Pancreas (tissue), 10 donors: Measurements from ENCODE around the gene RUNX3. TPM values are rescaled to one million over a fixed set of nuclear protein-coding genes. Genes with fewer than 3 reads are reported as not detected.
A peak's percentile ranks its signal among the peaks of the same experiment; 100 is the strongest.
"Not testable (repeated sequence)": the region's sequence is repeated elsewhere in the genome, so short reads cannot be mapped to it uniquely, and the experiment has no call there.

ENCODE experiments used
- ATAC-seq, 4 donors: fragments of 200-7000 bp; cut with Tn5 transposase; one replicate each; pipeline versions ENCODE4 v1.8.0 to v1.9.1; 2020; ENCODE audit warnings: mild to moderate bottlenecking in 4 of 4, moderate library complexity in 4 of 4
- DNase-seq, 6 donors: peaks; one replicate each; pipeline ENCODE4 v3.0.0-alpha.2; 2020
- FAIRE-seq: peaks from 2 replicates; lab custom pipeline; 2012; peaks lifted over from hg19 to GRCh38; lab: Jason Lieb, UNC
- H3K27ac ChIP-seq, 4 donors: fragments of 200-600 bp; sonication (generic); 1 replicate in 3 of 4; 2 replicates in 1 of 4; pipeline versions ENCODE4 v1.5.0 to v1.8.0; 2020
- H3K27me3 ChIP-seq, 4 donors: fragments of 200-600 bp; one replicate each; pipeline ENCODE4 v1.8.0; 2021
- H3K36me3 ChIP-seq, 3 donors: fragments of 200-600 bp; sonication (generic) in 1 of 3; one replicate each; pipeline versions ENCODE4 v1.5.0 to v1.8.0; 2020 to 2021
- H3K4me1 ChIP-seq, 3 donors: fragments of 200-600 bp; one replicate each; pipeline ENCODE4 v1.8.0; 2021
- H3K4me3 ChIP-seq, 4 donors: fragments of 200-600 bp; sonication (generic) in 2 of 4; one replicate each; pipeline versions ENCODE4 v1.5.0 to v1.8.0; 2020 to 2021
- H3K9me3 ChIP-seq, 4 donors: fragments of 200-600 bp; one replicate each; pipeline ENCODE4 v1.8.0; 2021
- WGBS, 2 donors: extraction: QIAGEN DNeasy Blood & Tissue Kit; methylation state at CpG; one replicate each; pipeline ENCODE4 v1.1.7; 2013; 5-methylcytosine and 5-hydroxymethylcytosine counted together
- intact Hi-C, 3 donors: fragments of 100-400 bp; cut with DNase I; formaldehyde crosslinking; loops; one replicate each; pipeline versions ENCODE4 v1.11.1 to v1.14.2; 2022
- polyA plus RNA-seq, 2 donors: library from polyadenylated mRNA; stranded (reverse); fragments of 200-250 nt; gene quantifications; one replicate each; pipeline ENCODE4 v1.2.3, GENCODE V29; 2013
- total RNA-seq, 6 donors: library from RNA; stranded (reverse); fragmentation: NEBNext Ultra II Directional in 4 of 6; extraction: Animal tissue kit (Norgen Biotek cat#: 25700) in 4 of 6; gene quantifications; one replicate each; pipeline versions ENCODE4 v1.2.1 to v1.2.4, GENCODE V29; 2021 to 2023
- TF ChIP-seq, protein P1 (sequence below), 4 donors: fragments of 200-600 bp; sonication (generic) in 3 of 4; IDR thresholded peaks; one replicate each; pipeline versions ENCODE4 v1.5.0 to v1.8.0; 2021; ENCODE audit warnings: antibody characterized with exemption in 4 of 4
- donor health status: healthy with polysubstance abuse.
- donor health status: DM: no; HTN: no; CAD: no; lungs with moderate emphysema.
- donor health status: DM: no; HTN: no; CAD: no.
- donor health status: control.
- donor health status: control.
- donor health status: Bipolar disorder and iron deficiency.
- donor health status: DM: yes; HTN: yes; CAD: no.
- donor health status: DM: no; HTN: no; CAD: no.
- donor health status: DM: no; HTN: no; CAD: no.
- donor health status: DM: yes; HTN: yes; CAD: no.

The RUNX3 gene
- total and polyA plus RNA-seq, 8 donors: 0.30 to 3.7 (median 0.77) TPM

DNA sequence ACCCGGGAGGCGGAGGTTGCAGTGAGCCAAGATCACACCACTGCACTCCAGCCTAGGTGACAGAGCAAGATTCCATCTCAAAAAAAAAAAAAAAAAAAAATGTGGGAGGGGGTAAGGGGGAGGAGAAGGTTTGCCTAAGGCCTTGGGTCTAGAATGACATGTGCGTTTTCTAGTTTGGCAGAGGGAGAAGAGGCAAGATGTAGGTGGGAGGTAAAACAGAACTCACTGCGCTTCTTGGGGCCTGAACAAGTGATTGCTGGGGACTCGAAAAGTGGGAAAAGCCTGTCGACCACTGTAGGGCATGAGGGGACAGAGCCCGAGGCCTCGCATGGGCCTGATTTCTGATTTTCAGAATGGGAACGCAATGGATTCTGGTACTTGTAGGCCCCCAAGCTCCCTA lies 19.9 kb downstream of the RUNX3 start:
- Histone ChIP-seq H3K36me3 (no peaks in the 10 kb centered on the region), H3K4me1 (no peaks in the 10 kb centered on the region), H3K9me3 (no peaks in the 10 kb centered on the region), H3K27me3 (no peaks in the 10 kb centered on the region), H3K4me3 (no peak overlapping the region), H3K27ac (no peak overlapping the region)
- DNase-seq (peak in 1 of 6 donors; percentile 2), ATAC-seq (no peak), FAIRE-seq (no peak)
- intact Hi-C loops: no loop called here
- TF ChIP-seq, protein P1, sequence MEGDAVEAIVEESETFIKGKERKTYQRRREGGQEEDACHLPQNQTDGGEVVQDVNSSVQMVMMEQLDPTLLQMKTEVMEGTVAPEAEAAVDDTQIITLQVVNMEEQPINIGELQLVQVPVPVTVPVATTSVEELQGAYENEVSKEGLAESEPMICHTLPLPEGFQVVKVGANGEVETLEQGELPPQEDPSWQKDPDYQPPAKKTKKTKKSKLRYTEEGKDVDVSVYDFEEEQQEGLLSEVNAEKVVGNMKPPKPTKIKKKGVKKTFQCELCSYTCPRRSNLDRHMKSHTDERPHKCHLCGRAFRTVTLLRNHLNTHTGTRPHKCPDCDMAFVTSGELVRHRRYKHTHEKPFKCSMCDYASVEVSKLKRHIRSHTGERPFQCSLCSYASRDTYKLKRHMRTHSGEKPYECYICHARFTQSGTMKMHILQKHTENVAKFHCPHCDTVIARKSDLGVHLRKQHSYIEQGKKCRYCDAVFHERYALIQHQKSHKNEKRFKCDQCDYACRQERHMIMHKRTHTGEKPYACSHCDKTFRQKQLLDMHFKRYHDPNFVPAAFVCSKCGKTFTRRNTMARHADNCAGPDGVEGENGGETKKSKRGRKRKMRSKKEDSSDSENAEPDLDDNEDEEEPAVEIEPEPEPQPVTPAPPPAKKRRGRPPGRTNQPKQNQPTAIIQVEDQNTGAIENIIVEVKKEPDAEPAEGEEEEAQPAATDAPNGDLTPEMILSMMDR (IDR thresholded peaks at IDR 0.05): no peak
- 87 to 90% methylated on average over 9 of the region's 9 CpGs for WGBS, 2 donors

DNA sequence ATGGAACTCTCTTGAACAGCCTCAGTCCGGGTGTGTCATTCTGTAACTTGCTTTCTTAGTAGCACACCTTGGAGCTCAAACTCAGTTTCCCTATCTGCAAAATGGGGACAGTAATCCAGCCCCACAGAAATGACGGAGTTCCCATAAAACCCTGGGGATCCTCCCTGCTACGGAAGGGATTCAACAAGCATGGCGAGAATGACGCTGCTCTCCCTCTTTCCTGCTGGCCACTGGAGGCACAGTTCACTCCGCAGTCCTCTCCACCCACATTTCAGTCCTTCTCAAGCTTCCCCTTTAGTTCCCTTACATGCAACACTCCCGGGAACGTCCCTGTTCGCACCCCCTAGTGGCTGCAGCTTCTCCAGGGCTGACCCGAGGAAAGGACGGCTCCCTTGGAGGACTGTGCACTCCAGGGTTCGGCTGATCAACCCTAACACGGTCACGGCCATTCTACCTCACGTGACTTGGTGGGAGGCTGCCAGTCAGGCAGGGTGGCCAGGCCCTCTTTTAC lies 20.6 kb downstream of the RUNX3 start:
- H3K27me3 ChIP-seq: no peaks in the 10 kb centered on the region
- H3K27ac ChIP-seq: no peak overlapping the region
- WGBS, 2 donors: 25 to 27% methylated on average over 15 of the region's 15 CpGs
- no peak for FAIRE-seq
- DNase-seq: peak in 3 of 6 donors; percentile 14 to 37 (median 28)
- no peaks in the 10 kb centered on the region for H3K4me1 ChIP-seq
- H3K36me3 ChIP-seq: no peaks in the 10 kb centered on the region
- ATAC-seq: peak; percentile 53 to 80 (median 68)
- H3K9me3 ChIP-seq: no peaks in the 10 kb centered on the region
- intact Hi-C loops: no loop called here
- no peak overlapping the region for H3K4me3 ChIP-seq
- TF ChIP-seq, protein P1 (IDR thresholded peaks at IDR 0.05): peak in 3 of 4 donors; percentile 12 to 16 (median 14)

DNA sequence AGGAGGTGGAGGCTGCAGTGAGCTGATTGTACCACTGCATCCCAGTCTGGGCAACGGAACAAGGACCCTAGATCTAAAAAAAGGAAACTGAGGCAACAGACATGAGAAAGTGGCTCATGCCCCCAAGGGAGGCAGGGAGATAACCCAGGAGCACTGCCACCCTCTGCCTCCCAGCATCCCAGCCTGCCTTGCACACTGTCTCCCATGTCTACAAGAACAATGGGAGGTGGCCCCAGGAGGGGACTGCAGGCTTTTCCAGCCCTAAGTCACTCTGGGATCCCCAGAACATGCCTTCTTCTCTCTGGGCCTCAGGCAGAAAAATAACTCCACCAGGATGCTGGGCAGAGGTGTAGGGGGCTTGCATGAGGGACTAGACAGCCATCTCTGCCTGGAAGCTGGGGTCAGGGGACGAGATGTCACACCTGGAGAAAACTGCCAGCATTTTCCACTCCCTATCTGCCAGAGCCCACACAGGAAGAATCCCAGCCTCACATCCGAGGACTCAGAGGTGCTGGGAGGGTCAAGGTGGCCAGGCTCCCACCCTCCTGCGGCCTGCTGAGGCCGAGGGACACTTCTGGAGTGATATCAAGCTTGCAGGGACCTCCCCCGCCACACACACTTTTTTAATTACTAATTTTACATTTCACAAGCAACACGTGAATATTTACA lies 21.4 kb downstream of the RUNX3 start:
- H3K36me3 ChIP-seq: no peaks in the 10 kb centered on the region
- no peak overlapping the region for H3K4me3 ChIP-seq
- TF ChIP-seq, protein P1 (IDR thresholded peaks at IDR 0.05): no peak
- no peak for ATAC-seq
- peak in 1 of 6 donors; percentile 11 for DNase-seq
- 59 to 63% methylated on average over 7 of the region's 7 CpGs for WGBS, 2 donors
- H3K27me3 ChIP-seq: no peaks in the 10 kb centered on the region
- no peaks in the 10 kb centered on the region for H3K4me1 ChIP-seq
- FAIRE-seq: no peak
- H3K27ac ChIP-seq: no peak overlapping the region
- intact Hi-C loops: no loop called here
- no peaks in the 10 kb centered on the region for H3K9me3 ChIP-seq

DNA sequence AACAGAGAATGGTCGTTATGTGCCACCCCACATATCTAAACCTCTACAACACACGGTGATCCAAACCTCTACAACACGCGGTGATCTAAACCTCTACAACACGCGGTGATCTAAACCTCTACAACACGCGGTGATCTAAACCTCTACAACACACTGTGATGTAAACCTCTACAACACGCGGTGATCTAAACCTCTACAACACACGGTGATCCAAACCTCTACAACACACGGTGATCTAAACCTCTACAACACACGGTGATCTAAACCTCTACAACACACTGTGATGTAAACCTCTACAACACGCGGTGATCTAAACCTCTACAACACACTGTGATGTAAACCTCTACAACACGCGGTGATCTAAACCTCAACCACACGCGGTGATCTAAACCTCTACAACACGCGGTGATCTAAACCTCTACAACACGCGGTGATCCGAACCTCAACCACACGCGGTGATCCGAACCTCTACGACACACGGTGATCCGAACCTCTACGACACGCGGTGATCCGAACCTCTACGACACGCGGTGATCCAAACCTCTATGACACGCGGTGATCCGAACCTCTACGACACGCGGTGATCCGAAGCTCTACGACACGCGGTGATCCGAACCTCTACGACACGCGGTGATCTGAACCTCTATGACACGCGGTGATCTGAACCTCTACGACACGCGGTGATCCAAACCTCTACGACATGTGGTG lies 22.3 kb downstream of the RUNX3 start:
- WGBS, 2 donors: 91 to 95% methylated on average over 57 of the region's 57 CpGs
- FAIRE-seq, H3K27ac ChIP-seq, ATAC-seq, intact Hi-C loops, H3K4me3 ChIP-seq, H3K4me1 ChIP-seq, H3K9me3 ChIP-seq, DNase-seq, H3K27me3 ChIP-seq, H3K36me3 ChIP-seq: not testable (repeated sequence)

DNA sequence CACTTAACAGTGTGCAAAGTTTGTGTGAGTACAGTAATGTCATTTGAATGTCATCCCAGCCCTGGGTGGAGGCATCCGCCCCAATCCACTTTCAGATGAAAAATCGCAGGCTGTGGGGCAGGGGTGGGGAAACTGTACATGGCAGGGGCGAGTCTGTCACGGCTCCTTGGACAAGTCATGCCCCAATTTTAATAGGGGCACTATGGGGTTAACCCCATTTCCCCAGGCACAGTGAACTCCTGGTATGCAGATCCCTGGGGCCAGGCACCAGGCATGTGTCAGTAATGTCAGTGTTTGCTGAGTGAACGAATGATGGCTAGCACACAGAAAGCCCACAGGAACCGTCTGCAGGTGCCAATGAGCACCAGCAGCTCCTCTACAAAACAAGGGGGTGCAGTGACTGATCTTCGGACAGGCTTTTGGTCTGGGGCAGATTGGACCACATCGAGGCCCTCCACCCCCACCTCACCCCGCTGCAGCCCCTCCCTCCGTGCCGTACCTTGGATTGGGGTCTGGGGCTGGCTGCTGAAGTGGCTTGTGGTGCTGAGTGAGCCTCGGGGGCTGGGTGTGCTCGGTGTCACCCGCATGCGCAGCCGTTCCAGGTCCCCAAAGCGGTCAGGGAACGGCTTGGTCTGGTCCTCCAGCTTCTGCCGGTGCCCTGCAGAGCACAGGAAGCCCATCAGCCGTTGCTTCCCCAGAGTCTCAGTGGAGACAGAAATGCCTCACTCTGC lies 23.2 kb downstream of the RUNX3 start:
- intact Hi-C loops: no loop called here
- DNase-seq (peak in 1 of 6 donors; percentile 23), ATAC-seq (no peak)

More for the DNA sequence above, 23.2 kb downstream of the RUNX3 start:
- Histone ChIP-seq H3K27me3 (no peaks in the 10 kb centered on the region), H3K4me1 (no peaks in the 10 kb centered on the region), H3K36me3 (no peaks in the 10 kb centered on the region), H3K27ac (no peak overlapping the region), H3K4me3 (no peak overlapping the region), H3K9me3 (no peaks in the 10 kb centered on the region)
- TF ChIP-seq, protein P1 (IDR thresholded peaks at IDR 0.05): no peak
- 79 to 83% methylated on average over 20 of the region's 20 CpGs for WGBS, 2 donors
- no peak for FAIRE-seq
